Activated CD4-positive, alpha-beta T cell treated with anti-CD3 and anti-CD28 coated beads, Interleukin-2, amount 50 U/mL, for 16 hours (primary cell): Measurements from ENCODE around the gene SGIP1.

Experiments
- DNase-seq: peaks from one replicate; pipeline ENCODE4 v3.0.0-alpha.2; 2020

SGIP1 gene

GRCh38 chr1:66533804-66534740, at the start of gene SGIP1:
SGIP1 (plus strand) TSS chr1:66534153; CDS start chr1:66534359, 206 bp downstream.
- DNase-seq = peak; percentile 4

GRCh38 chr1:66489151-66489550, 44.8 kb upstream of the SGIP1 start:
- DNase-seq = no peak

- DNase-seq = no peak
Observed at GRCh38 chr1:66489972-66490601, 43.9 kb upstream of the SGIP1 start.

- DNase-seq = no peak
Observed at GRCh38 chr1:66490816-66491215, 43.1 kb upstream of the SGIP1 start.

- no peak for DNase-seq
Observed at GRCh38 chr1:66492424-66492823, 41.5 kb upstream of the SGIP1 start.

GRCh38 chr1:66493731-66494130, 40.2 kb upstream of the SGIP1 start:
- no peak for DNase-seq

GRCh38 chr1:66494482-66494881, 39.5 kb upstream of the SGIP1 start:
- no peak for DNase-seq

- no peak for DNase-seq
Observed at GRCh38 chr1:66495495-66495894, 38.5 kb upstream of the SGIP1 start.

GRCh38 chr1:66497910-66498309, 36.0 kb upstream of the SGIP1 start:
- no peak for DNase-seq

GRCh38 chr1:66500301-66500700, 33.7 kb upstream of the SGIP1 start:
- no peak for DNase-seq

- no peak for DNase-seq
Observed at GRCh38 chr1:66502086-66502485, 31.9 kb upstream of the SGIP1 start.

GRCh38 chr1:66503841-66504470, 30.0 kb upstream of the SGIP1 start:
- peak; percentile 32 for DNase-seq

GRCh38 chr1:66505671-66506392, 28.1 kb upstream of the SGIP1 start:
- no peak for DNase-seq

GRCh38 chr1:66506393-66506687, 27.6 kb upstream of the SGIP1 start:
- DNase-seq = no peak

- DNase-seq = no peak
Observed at GRCh38 chr1:66506991-66507390, 27.0 kb upstream of the SGIP1 start.

- no peak for DNase-seq
Observed at GRCh38 chr1:66510407-66510806, 23.5 kb upstream of the SGIP1 start.

GRCh38 chr1:66511118-66511517, 22.8 kb upstream of the SGIP1 start:
- no peak for DNase-seq

- DNase-seq = no peak
Observed at GRCh38 chr1:66517959-66518358, 16.0 kb upstream of the SGIP1 start.

- DNase-seq = no peak
Observed at GRCh38 chr1:66518654-66519053, 15.3 kb upstream of the SGIP1 start.

- no peak for DNase-seq
Observed at GRCh38 chr1:66519992-66520391, 14.0 kb upstream of the SGIP1 start.

GRCh38 chr1:66520655-66521054, 13.3 kb upstream of the SGIP1 start:
- no peak for DNase-seq

GRCh38 chr1:66521721-66522365, 12.1 kb upstream of the SGIP1 start:
- no peak for DNase-seq

- no peak for DNase-seq
Observed at GRCh38 chr1:66523562-66523961, 10.4 kb upstream of the SGIP1 start.
